Hindlimb muscle (tissue), 1 donor: Measurements from ENCODE around the gene HTR3C. TPM values are rescaled to one million over a fixed set of nuclear protein-coding genes. Genes with fewer than 3 reads are reported as not detected.
"Not testable (repeated sequence)": the region's sequence is repeated elsewhere in the genome, so short reads cannot be mapped to it uniquely, and the experiment has no call there.

Experiments
- DNase-seq: peaks from one replicate; pipeline ENCODE4 v3.0.0-alpha.2; 2013
- polyA plus RNA-seq: library from polyadenylated mRNA; unstranded; fragments of 120-200 nt; gene quantifications from one replicate; pipeline ENCODE4 v1.2.1, GENCODE V29; 2013; ENCODE audit not compliant: insufficient read length

HTR3C gene
- polyA plus RNA-seq, 1 donor = not detected

- no peak for DNase-seq
Observed at GRCh38 chr3:184031187-184031792, 21.6 kb upstream of the HTR3C start, which contains the start of gene HTR3D. Gene HTR3D, plus strand, starts transcription at chr3:184031742. Its CDS starts 0 bp downstream, at chr3:184031742.

- no peak for DNase-seq
Observed at GRCh38 chr3:184037816-184038215, 15.0 kb upstream of the HTR3C start.

GRCh38 chr3:184038307-184038706 is 14.5 kb upstream of the HTR3C start:
- DNase-seq = not testable (repeated sequence)

- no peak for DNase-seq
Observed at GRCh38 chr3:184039414-184039813, 13.4 kb upstream of the HTR3C start.

DNA sequence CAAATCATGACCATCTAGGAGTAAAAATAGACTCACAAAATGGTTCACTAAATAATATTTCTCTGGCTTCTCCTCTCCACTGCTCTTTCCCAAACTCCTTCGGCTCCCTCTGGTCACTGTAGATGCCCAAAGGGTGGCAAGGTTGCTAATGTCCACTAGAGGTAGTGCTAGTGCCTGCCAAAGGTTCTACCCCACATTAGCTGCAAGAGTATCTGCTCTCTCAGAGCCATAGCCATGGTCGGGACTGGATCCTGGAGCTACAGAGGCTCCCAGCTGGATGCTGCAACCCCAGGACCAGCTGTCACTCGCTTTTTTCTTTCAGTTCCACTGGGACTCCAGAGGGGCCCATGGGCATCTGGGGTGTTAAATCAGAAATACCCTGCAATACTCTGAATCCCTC is 12.8 kb upstream of the HTR3C start:
- DNase-seq = no peak

GRCh38 chr3:184042617-184043016 is 10.2 kb upstream of the HTR3C start:
- DNase-seq = no peak

DNA sequence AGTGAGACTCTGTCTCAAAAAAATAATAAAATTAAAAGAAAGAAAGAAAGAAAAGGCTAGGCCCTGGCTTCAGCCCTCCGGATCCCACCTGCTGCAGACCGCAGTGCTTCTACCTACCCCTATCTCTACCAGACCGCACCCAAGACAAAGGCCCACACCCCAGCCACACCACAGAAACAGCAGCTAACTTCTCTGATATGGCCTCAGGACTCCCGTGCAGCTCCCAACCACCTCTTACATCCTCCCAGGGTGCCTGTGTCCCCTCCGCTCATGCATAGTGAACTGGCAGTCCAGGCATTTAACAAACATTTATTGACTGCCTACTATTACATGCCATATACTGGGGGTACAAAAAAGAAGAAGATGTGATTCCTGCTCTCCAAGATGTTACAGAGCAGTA is 6.9 kb upstream of the HTR3C start:
- no peak for DNase-seq

DNA sequence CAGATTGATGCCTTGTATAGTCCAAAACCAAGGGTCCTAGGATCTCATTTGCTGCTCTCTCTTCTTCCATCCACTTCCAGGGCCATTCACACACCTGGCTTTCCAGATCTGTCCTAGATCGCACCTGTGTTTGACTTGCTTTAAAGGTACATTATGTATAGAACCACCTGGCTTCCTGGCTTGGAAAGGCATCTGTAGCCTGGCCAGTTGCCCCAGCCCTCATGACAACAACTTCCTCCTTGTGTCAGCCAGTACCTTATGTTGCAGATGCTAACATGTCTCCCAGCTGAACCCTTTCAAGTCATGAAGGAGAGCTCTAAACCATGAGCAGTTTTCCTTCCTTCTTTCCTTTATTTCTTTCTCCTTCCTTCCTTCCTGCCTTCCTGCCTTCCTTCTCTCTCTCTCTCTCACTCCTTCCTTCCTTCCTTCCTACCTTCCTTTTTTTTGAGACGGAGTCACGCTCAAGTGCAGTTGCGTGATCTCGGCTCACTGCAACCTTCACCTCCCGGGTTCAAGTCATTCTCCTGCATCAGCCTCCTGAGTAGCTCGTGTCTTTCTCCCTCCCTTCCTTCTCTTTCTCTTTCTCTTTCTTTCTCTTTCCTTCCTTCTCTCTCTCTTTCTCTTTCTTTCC is 2.5 kb upstream of the HTR3C start:
- no peak for DNase-seq

DNA sequence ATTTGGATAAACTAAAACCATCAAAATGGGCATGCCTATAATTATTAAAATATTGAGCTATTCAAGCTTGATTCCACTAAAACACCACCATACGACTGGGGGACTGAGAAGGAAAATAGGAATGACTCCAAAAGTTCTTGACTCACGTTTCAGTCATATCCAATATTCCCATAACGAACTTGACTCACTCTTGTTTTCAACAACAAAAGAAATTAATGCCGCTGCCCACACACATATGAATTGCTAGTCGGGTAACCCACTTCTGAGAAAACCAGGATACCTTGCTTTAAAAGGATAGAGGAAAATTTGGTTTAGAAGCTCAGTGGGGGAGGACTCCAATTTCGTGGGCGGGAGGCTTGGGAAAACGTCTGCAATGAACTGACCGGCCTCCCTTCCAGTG is 5.2 kb downstream of the HTR3C start:
- no peak for DNase-seq

- no peak for DNase-seq
Observed at GRCh38 chr3:184059424-184059823, 6.6 kb downstream of the HTR3C start.

- no peak for DNase-seq
Observed at GRCh38 chr3:184062637-184063036, 9.8 kb downstream of the HTR3C start.

GRCh38 chr3:184066211-184066610 is 13.4 kb downstream of the HTR3C start:
- DNase-seq = no peak

GRCh38 chr3:184067573-184068055 is 14.8 kb downstream of the HTR3C start:
- DNase-seq = no peak

- no peak for DNase-seq
Observed at GRCh38 chr3:184068344-184068743, 15.5 kb downstream of the HTR3C start.

GRCh38 chr3:184071142-184071541 is 18.3 kb downstream of the HTR3C start:
- not testable (repeated sequence) for DNase-seq

- DNase-seq = no peak
Observed at GRCh38 chr3:184073621-184074020, 20.8 kb downstream of the HTR3C start.

DNA sequence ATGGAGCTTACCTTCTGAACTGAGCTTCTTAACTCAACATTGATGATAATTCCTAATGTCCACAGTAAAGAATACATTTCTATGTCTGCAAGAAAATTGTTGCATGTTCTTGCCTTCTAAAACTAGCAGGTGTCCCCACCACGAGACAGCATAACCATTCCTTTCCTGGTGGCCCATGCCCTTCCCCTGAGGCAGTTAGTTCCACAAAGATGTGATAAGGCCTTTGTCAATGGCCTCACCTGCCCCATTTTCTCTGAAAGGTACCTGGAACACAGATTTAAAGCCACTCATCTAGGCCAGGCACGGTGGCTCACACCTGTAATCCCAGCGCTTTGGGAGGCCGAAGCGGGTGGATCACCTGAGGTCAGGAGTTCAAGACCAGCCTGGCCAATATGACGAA is 23.1 kb downstream of the HTR3C start:
- no peak for DNase-seq

DNA sequence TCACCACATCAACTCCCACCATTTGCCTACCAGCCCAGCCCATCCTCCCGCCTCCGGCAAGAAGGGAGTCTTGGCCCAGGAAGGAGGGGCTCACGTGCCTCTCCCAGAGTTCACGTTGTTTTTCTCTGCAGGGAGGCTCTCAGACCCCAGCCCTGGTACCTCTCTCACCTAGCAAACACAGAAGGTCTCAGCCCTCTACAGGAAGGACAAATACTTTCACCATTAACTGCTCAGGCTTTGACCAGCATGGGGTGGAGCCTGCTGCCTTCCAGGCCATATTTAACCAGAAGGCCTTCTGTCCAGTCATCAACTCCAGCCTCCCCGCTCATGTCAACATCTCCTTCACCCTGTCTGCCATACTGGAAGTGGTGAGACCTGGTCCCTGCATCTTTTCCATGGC is 25.0 kb downstream of the HTR3C start:
- DNase-seq = no peak

DNA sequence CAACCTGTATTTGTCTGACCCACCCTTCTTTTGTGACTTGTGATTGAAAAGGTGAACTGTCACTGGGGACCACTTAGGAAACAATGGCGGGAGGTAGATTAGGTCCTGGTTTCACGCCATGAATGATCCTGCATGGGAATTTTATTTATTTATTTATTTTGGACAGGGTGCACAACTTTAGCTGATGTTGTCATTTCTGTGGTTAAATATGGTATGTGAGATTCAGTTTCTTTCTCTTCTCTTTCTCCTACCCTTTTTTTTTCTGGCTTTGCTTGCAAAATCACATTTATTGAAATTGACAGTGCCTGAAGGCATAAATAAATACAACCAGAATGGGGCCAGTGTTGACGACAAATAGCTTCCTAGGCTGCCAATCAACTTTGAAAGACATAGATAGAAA is 26.0 kb downstream of the HTR3C start:
- DNase-seq = no peak

- DNase-seq = no peak
Observed at GRCh38 chr3:184081116-184081830, 28.4 kb downstream of the HTR3C start.

DNA sequence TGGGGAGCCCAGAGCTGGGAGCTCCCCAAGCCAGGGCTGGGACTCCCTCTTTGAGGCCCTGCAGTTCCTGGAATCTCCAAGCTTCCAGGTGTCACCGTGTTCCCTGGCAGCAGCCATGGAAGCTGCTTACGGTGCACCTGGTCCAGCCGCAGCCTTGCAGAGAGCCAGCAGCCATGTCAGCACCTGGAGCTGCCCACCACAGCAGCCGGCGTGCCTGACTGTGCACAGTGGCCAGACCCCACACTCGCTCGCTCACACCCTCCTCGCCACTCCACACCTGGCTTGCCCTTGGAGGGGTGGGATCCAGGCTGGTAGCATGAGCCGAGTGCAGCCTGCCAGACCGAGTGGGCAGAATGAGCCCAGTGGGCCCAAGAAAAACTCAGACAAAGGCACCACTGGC is 29.2 kb downstream of the HTR3C start:
- DNase-seq = no peak

DNA sequence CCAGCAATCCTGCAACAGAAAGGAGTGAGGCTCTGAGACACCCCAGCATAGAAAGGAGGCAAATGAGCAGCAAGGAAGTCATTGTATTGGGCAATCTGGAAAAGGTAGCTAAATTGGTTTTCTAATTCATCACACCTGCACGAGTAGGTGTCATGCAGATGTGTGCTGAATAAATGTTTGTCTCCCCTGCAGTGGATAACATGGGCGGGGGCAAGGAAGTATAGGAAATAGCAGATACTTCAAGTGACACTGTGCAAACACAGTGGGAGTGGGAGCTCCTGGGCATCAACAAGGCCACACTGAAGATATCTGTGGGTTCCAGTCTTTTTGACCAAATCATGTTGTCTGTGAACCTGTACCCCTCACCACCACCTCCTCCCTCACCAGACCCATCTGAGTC is 29.6 kb downstream of the HTR3C start:
- no peak for DNase-seq

DNA sequence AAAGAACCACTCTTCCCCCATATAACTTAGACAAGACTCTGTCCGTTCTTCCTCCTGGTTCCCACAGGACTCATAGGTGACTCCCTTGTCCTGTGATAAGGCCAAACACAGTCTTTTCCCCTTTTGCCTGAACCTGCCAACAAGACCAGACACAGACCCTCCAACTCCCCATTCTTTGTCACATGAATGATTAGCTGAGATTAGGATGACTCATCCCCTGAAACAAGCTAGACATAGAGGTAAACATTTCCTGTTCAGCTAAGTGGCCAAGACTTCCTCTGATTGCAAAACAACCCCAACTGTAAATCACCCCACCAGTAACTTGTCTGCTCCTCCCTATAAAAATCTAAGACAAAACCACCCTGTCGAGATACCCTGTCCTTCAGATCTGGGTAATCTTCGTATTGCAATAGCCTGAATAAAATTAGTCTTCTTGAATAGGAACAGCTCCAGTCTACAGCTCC is 32.6 kb downstream of the HTR3C start:
- DNase-seq = no peak

DNA sequence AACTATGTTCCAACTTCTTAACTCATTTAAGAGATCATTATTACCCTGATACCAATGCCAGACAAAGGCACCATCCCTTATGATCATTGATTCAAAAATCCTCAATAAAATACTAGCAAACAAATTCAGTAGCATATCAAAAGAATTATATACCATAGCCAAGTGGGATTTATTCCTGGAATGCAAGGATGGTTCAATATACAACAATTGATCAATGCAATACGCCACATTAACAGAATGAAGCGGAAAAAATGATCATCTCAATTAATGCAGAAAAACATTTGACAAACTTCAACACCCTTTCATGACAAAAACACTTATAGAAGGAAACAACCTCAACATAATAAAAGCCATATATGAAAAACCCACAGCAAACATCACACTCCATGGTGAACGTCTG is 39.4 kb downstream of the HTR3C start:
- DNase-seq = no peak
